ENCODE measurements around the gene GALNT3. TPM values are rescaled to one million over a fixed set of nuclear protein-coding genes. Genes with fewer than 3 reads are reported as not detected.

GALNT3 gene
- total and polyA plus RNA-seq, 3 donors from 2014 or later, result 13.4 to 45.0 (median 16.6) TPM

GRCh38 chr2:165793161-165793778 is 777 bp downstream of the GALNT3 start:
- no peak for DNase-seq
- intact Hi-C loops (cut with DNase I; ENCODE audit: low total_unique reads), result no loop called here
- TF ChIP-seq CTCF (IDR thresholded peaks at IDR 0.05) (no peak), POLR2A (IDR thresholded peaks at IDR 0.05) (no peak)
- Histone ChIP-seq H3K9me3 (no peaks in the 10 kb centered on the region), H3K4me1 (no peaks in the 10 kb centered on the region), H3K36me3 (ENCODE audit: low read depth, missing control alignments) (no peaks in the 10 kb centered on the region), H3K27ac (no peak overlapping the region), H3K4me3 (peak overlapping the region; percentile 44 to 68), H3K27me3 (no peaks in the 10 kb centered on the region)
- WGBS, 2 donors, result 27 to 36% methylated on average over 24 to 31 of the region's 35 CpGs

GRCh38 chr2:165792104-165792454 is 2.0 kb downstream of the GALNT3 start:
- Histone ChIP-seq H3K27me3 (no peaks in the 10 kb centered on the region), H3K27ac (no peak overlapping the region), H3K36me3 (ENCODE audit: low read depth, missing control alignments) (no peaks in the 10 kb centered on the region), H3K9me3 (no peaks in the 10 kb centered on the region), H3K4me1 (no peaks in the 10 kb centered on the region), H3K4me3 (no peak overlapping the region)
- DNase-seq, result no peak
- WGBS, 2 donors, result 23 to 24% methylated on average over 1 of the region's 1 CpG
- intact Hi-C loops (cut with DNase I; ENCODE audit: low total_unique reads), result no loop called here
- no peak for TF ChIP-seq CTCF (IDR thresholded peaks at IDR 0.05)
- no peak for TF ChIP-seq POLR2A (IDR thresholded peaks at IDR 0.05)

- DNase-seq, result no peak
- Histone ChIP-seq H3K27me3 (no peaks in the 10 kb centered on the region), H3K4me1 (no peaks in the 10 kb centered on the region), H3K9me3 (no peaks in the 10 kb centered on the region), H3K36me3 (ENCODE audit: low read depth, missing control alignments) (no peaks in the 10 kb centered on the region), H3K27ac (no peak overlapping the region), H3K4me3 (no peak overlapping the region)
- intact Hi-C loops (cut with DNase I; ENCODE audit: low total_unique reads), result no loop called here
- 60 to 64% methylated on average over 2 of the region's 2 CpGs for WGBS, 2 donors
- TF ChIP-seq POLR2A (IDR thresholded peaks at IDR 0.05) (no peak), CTCF (IDR thresholded peaks at IDR 0.05) (no peak)
Measured at GRCh38 chr2:165791421-165792103, 2.5 kb downstream of the GALNT3 start.

GRCh38 chr2:165790466-165790865 is 3.6 kb downstream of the GALNT3 start:
- intact Hi-C loops (cut with DNase I; ENCODE audit: low total_unique reads), result no loop called here
- no peak for TF ChIP-seq CTCF (IDR thresholded peaks at IDR 0.05)
- H3K4me3 ChIP-seq, result no peak overlapping the region
- H3K9me3 ChIP-seq, result no peaks in the 10 kb centered on the region
- no peaks in the 10 kb centered on the region for H3K27me3 ChIP-seq
- no peak overlapping the region for H3K27ac ChIP-seq
- DNase-seq, result no peak
- WGBS, 2 donors, result 87 to 96% methylated on average over 1 of the region's 1 CpG
- H3K36me3 ChIP-seq (ENCODE audit: low read depth, missing control alignments), result no peaks in the 10 kb centered on the region
- no peaks in the 10 kb centered on the region for H3K4me1 ChIP-seq

GRCh38 chr2:165787334-165787733 is 6.7 kb downstream of the GALNT3 start:
- Histone ChIP-seq H3K9me3 (no peaks in the 10 kb centered on the region), H3K4me1 (no peaks in the 10 kb centered on the region), H3K4me3 (no peak overlapping the region), H3K27me3 (no peaks in the 10 kb centered on the region), H3K36me3 (ENCODE audit: low read depth, missing control alignments) (no peaks in the 10 kb centered on the region), H3K27ac (no peak overlapping the region)
- intact Hi-C loops (cut with DNase I; ENCODE audit: low total_unique reads), result no loop called here
- TF ChIP-seq POLR2A (IDR thresholded peaks at IDR 0.05), result no peak
- TF ChIP-seq CTCF (IDR thresholded peaks at IDR 0.05), result no peak
- 73 to 90% methylated on average over 1 of the region's 1 CpG for WGBS, 2 donors
- DNase-seq, result no peak
